Uterus (tissue), 4 donors: Measurements from ENCODE around the gene MILR1. TPM values are rescaled to one million over a fixed set of nuclear protein-coding genes. Genes with fewer than 3 reads are reported as not detected.
"Not testable (repeated sequence)": the region's sequence is repeated elsewhere in the genome, so short reads cannot be mapped to it uniquely, and the experiment has no call there.

Experiments used
- DNase-seq, 2 donors: peaks; one replicate each; pipeline ENCODE4 v3.0.0-alpha.2; 2019 to 2020
- H3K27ac ChIP-seq, 2 donors: fragments of 200-600 bp; sonication (generic); 1 replicate in 1 of 2; 2 replicates in 1 of 2; pipeline ENCODE4 v1.5.1; 2016 to 2018
- H3K27me3 ChIP-seq, 2 donors: fragments of 200-600 bp; sonication (generic); one replicate each; pipeline ENCODE4 v1.5.1; 2018 to 2019; ENCODE audit warnings: control low read depth in 1 of 2
- H3K36me3 ChIP-seq, 2 donors: fragments of 200-600 bp; sonication (generic); one replicate each; pipeline ENCODE4 v1.5.1; 2019; ENCODE audit warnings: control low read depth in 1 of 2
- H3K4me1 ChIP-seq, 2 donors: fragments of 200-600 bp; sonication (generic); one replicate each; pipeline ENCODE4 v1.5.1; 2018 to 2019; ENCODE audit warnings: control low read depth in 1 of 2
- H3K4me3 ChIP-seq, 2 donors: fragments of 200-600 bp; sonication (generic); 1 replicate in 1 of 2; 2 replicates in 1 of 2; pipeline ENCODE4 v1.5.1; 2018 to 2019; ENCODE audit warnings: mild to moderate bottlenecking in 1 of 2
- H3K9me3 ChIP-seq, 2 donors: fragments of 200-600 bp; sonication (generic); one replicate each; pipeline ENCODE4 v1.5.1; 2019; ENCODE audit warnings: control low read depth in 1 of 2
- CTCF ChIP-seq, 4 experiments: fragments of 200-600 bp in 2 of 4; fragments of 450-650 bp in 2 of 4; sonication (generic) in 2 of 4; IDR thresholded peaks; one replicate each; pipeline ENCODE4 v1.5.1; 2016 to 2019; ENCODE audit warnings: antibody characterized with exemption in 4 of 4, mild to moderate bottlenecking in 2 of 4, moderate library complexity in 1 of 4
- POLR2A ChIP-seq, 2 donors: fragments of 450-650 bp; IDR thresholded peaks; one replicate each; pipeline ENCODE4 v1.6.1; 2016; ENCODE audit warnings: antibody characterized with exemption in 2 of 2, mild to moderate bottlenecking in 1 of 2, moderate library complexity in 1 of 2
- intact Hi-C: fragments of 100-400 bp; cut with DNase I; formaldehyde crosslinking; loops from one replicate; pipeline ENCODE4 v1.15.1; 2023; ENCODE audit warnings: low total_unique reads
- total RNA-seq, 4 donors: library from RNA; depleted of rRNA in 3 of 4; stranded (reverse); fragments of >200 nt in 3 of 4; gene quantifications; one replicate each; pipeline versions ENCODE4 v1.1.0 to v1.2.4, GENCODE V29; 2014 to 2023
- donor health status: DM: yes; HTN: yes; CAD: no.

The MILR1 gene
- total RNA-seq, 4 donors from 2014 or later: 0.59 to 9.5 (median 3.8) TPM

- no peak for DNase-seq
- H3K27ac ChIP-seq: no peak overlapping the region
- intact Hi-C loops: loop anchor here (5.0 kb wide), 1 partner anchor 96 kb away; no protein-coding TSS in a partner anchor
- H3K36me3 ChIP-seq: no peaks in the 10 kb centered on the region
- TF ChIP-seq POLR2A (IDR thresholded peaks at IDR 0.05) (no peak), CTCF (IDR thresholded peaks at IDR 0.05) (peak; percentile 79 to 85 (median 84))
- H3K27me3 ChIP-seq: no peaks in the 10 kb centered on the region
- H3K4me3 ChIP-seq: no peak overlapping the region
- H3K4me1 ChIP-seq: no peaks in the 10 kb centered on the region
- no peaks in the 10 kb centered on the region for H3K9me3 ChIP-seq
These were observed 30.2 kb upstream of the MILR1 start for GRCh38 chr17:64418506-64419339.

GRCh38 chr17:64420143-64420670 lies 28.7 kb upstream of the MILR1 start:
- TF ChIP-seq CTCF (IDR thresholded peaks at IDR 0.05) (peak; percentile 61 to 79 (median 66)), POLR2A (IDR thresholded peaks at IDR 0.05) (no peak)
- H3K27me3 ChIP-seq: no peaks in the 10 kb centered on the region

GRCh38 chr17:64422121-64422520 lies 26.8 kb upstream of the MILR1 start:
- intact Hi-C loops, H3K4me1 ChIP-seq, H3K36me3 ChIP-seq, DNase-seq, H3K4me3 ChIP-seq, H3K9me3 ChIP-seq, H3K27ac ChIP-seq, H3K27me3 ChIP-seq: not testable (repeated sequence)

More at GRCh38 chr17:64420143-64420670, 28.7 kb upstream of the MILR1 start:
- intact Hi-C loops: no loop called here
- H3K36me3 ChIP-seq: no peaks in the 10 kb centered on the region
- H3K9me3 ChIP-seq: no peaks in the 10 kb centered on the region
- H3K4me1 ChIP-seq: no peaks in the 10 kb centered on the region
- no peak overlapping the region for H3K27ac ChIP-seq
- H3K4me3 ChIP-seq: no peak overlapping the region
- DNase-seq: no peak

GRCh38 chr17:64423881-64424280 lies 25.0 kb upstream of the MILR1 start:
- H3K27me3 ChIP-seq: no peaks in the 10 kb centered on the region
- no peak overlapping the region for H3K4me3 ChIP-seq
- no peak for TF ChIP-seq CTCF (IDR thresholded peaks at IDR 0.05)
- TF ChIP-seq POLR2A (IDR thresholded peaks at IDR 0.05): no peak
- H3K9me3 ChIP-seq: no peaks in the 10 kb centered on the region
- no peaks in the 10 kb centered on the region for H3K4me1 ChIP-seq
- intact Hi-C loops: no loop called here
- no peaks in the 10 kb centered on the region for H3K36me3 ChIP-seq
- DNase-seq: no peak
- no peak overlapping the region for H3K27ac ChIP-seq

GRCh38 chr17:64424324-64424849 lies 24.5 kb upstream of the MILR1 start:
- H3K27ac ChIP-seq: no peak overlapping the region
- no peaks in the 10 kb centered on the region for H3K4me1 ChIP-seq
- no peak overlapping the region for H3K4me3 ChIP-seq
- TF ChIP-seq CTCF (IDR thresholded peaks at IDR 0.05) (no peak), POLR2A (IDR thresholded peaks at IDR 0.05) (no peak)
- intact Hi-C loops: no loop called here
- H3K27me3 ChIP-seq: no peaks in the 10 kb centered on the region
- no peak for DNase-seq
- H3K36me3 ChIP-seq: no peaks in the 10 kb centered on the region
- H3K9me3 ChIP-seq: no peaks in the 10 kb centered on the region
